Uterus (tissue), 4 donors: ENCODE data around the gene MAP4K4. TPM values are rescaled to one million over a fixed set of nuclear protein-coding genes. Genes with fewer than 3 reads are reported as not detected.

ENCODE experiments used
- DNase-seq, 2 donors: peaks; one replicate each; pipeline ENCODE4 v3.0.0-alpha.2; 2019 to 2020
- H3K27ac ChIP-seq, 2 donors: fragments of 200-600 bp; sonication (generic); 1 replicate in 1 of 2; 2 replicates in 1 of 2; pipeline ENCODE4 v1.5.1; 2016 to 2018
- H3K27me3 ChIP-seq, 2 donors: fragments of 200-600 bp; sonication (generic); one replicate each; pipeline ENCODE4 v1.5.1; 2018 to 2019; ENCODE audit warnings: control low read depth in 1 of 2
- H3K36me3 ChIP-seq, 2 donors: fragments of 200-600 bp; sonication (generic); one replicate each; pipeline ENCODE4 v1.5.1; 2019; ENCODE audit warnings: control low read depth in 1 of 2
- H3K4me1 ChIP-seq, 2 donors: fragments of 200-600 bp; sonication (generic); one replicate each; pipeline ENCODE4 v1.5.1; 2018 to 2019; ENCODE audit warnings: control low read depth in 1 of 2
- H3K4me3 ChIP-seq, 2 donors: fragments of 200-600 bp; sonication (generic); 1 replicate in 1 of 2; 2 replicates in 1 of 2; pipeline ENCODE4 v1.5.1; 2018 to 2019; ENCODE audit warnings: mild to moderate bottlenecking in 1 of 2
- H3K9me3 ChIP-seq, 2 donors: fragments of 200-600 bp; sonication (generic); one replicate each; pipeline ENCODE4 v1.5.1; 2019; ENCODE audit warnings: control low read depth in 1 of 2
- CTCF ChIP-seq, 4 experiments: fragments of 200-600 bp in 2 of 4; fragments of 450-650 bp in 2 of 4; sonication (generic) in 2 of 4; IDR thresholded peaks; one replicate each; pipeline ENCODE4 v1.5.1; 2016 to 2019; ENCODE audit warnings: antibody characterized with exemption in 4 of 4, mild to moderate bottlenecking in 2 of 4, moderate library complexity in 1 of 4
- POLR2A ChIP-seq, 2 donors: fragments of 450-650 bp; IDR thresholded peaks; one replicate each; pipeline ENCODE4 v1.6.1; 2016; ENCODE audit warnings: antibody characterized with exemption in 2 of 2, mild to moderate bottlenecking in 1 of 2, moderate library complexity in 1 of 2
- intact Hi-C: fragments of 100-400 bp; cut with DNase I; formaldehyde crosslinking; loops from one replicate; pipeline ENCODE4 v1.15.1; 2023; ENCODE audit warnings: low total_unique reads
- total RNA-seq, 4 donors: library from RNA; depleted of rRNA in 3 of 4; stranded (reverse); fragments of >200 nt in 3 of 4; gene quantifications; one replicate each; pipeline versions ENCODE4 v1.1.0 to v1.2.4, GENCODE V29; 2014 to 2023
- donor health status: DM: yes; HTN: yes; CAD: no.

The MAP4K4 gene
- total RNA-seq, 4 donors from 2014 or later = 17.9 to 87.2 (median 55.4) TPM

- no peaks in the 10 kb centered on the region for H3K27me3 ChIP-seq
- no peaks in the 10 kb centered on the region for H3K36me3 ChIP-seq
- H3K4me3 ChIP-seq = no peak overlapping the region
- DNase-seq = no peak
- H3K9me3 ChIP-seq = no peaks in the 10 kb centered on the region
- intact Hi-C loops = no loop called here
- no peak for TF ChIP-seq CTCF (IDR thresholded peaks at IDR 0.05)
- TF ChIP-seq POLR2A (IDR thresholded peaks at IDR 0.05) = no peak
- peak overlapping the region in 1 of 2 donors; percentile 64 for H3K27ac ChIP-seq
- peaks cover 0 to 7% of the 10 kb centered on the region in 2 donors for H3K4me1 ChIP-seq
Observed at GRCh38 chr2:101753720-101754490, 56.4 kb downstream of the MAP4K4 start.

- intact Hi-C loops = no loop called here
- DNase-seq = no peak
- Histone ChIP-seq H3K4me3 (no peak overlapping the region), H3K4me1 (peaks cover 0 to 7% of the 10 kb centered on the region in 2 donors), H3K27me3 (no peaks in the 10 kb centered on the region), H3K36me3 (no peaks in the 10 kb centered on the region), H3K27ac (peak overlapping the region; percentile 3 to 64), H3K9me3 (no peaks in the 10 kb centered on the region)
- no peak for TF ChIP-seq POLR2A (IDR thresholded peaks at IDR 0.05)
- no peak for TF ChIP-seq CTCF (IDR thresholded peaks at IDR 0.05)
Observed at GRCh38 chr2:101754618-101755017, 57.1 kb downstream of the MAP4K4 start.

DNA sequence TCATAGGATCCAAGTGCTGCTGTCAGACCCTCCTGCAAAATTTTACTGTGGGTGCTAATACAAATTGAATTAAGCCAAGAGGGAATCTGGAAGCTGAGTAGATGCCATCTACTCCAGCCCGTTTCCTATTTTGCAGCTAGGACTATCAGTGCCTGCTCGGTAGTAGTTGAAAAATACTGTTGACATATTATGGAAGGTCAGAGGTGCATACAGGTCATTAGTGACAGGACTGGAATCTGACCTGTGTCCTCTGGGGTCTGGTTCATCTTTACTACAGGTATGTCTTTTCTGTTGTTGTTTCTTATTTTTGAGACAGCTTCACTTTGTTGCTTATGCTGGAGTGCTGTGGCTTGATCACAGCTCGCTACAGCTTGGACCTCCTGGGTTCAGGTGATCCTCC, 58.8 kb downstream of the MAP4K4 start:
- Histone ChIP-seq H3K4me1 (peaks cover 0 to 7% of the 10 kb centered on the region in 2 donors), H3K9me3 (no peaks in the 10 kb centered on the region), H3K36me3 (no peaks in the 10 kb centered on the region), H3K27ac (no peak overlapping the region), H3K27me3 (no peaks in the 10 kb centered on the region), H3K4me3 (no peak overlapping the region)
- TF ChIP-seq CTCF (IDR thresholded peaks at IDR 0.05) (no peak), POLR2A (IDR thresholded peaks at IDR 0.05) (no peak)
- intact Hi-C loops = no loop called here
- DNase-seq = no peak

DNA sequence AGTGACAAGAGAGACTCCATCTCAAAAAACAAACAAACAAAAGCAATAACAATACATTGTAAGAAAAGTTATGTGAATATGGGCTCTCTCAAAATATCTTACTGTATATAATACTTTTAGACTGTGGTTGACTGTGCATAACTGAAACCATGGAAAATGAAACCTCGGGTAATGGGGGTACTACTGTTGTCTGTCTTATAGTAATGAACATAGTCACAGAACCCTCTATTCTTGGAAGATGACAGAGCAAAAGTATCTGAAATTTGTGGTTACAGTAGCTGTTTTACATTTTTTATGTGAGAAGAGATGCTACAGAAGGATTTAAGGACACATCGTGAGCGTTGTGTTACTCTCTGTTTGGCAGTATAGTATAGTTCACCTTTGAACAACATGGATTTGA, 60.5 kb downstream of the MAP4K4 start:
- TF ChIP-seq CTCF (IDR thresholded peaks at IDR 0.05) (no peak), POLR2A (IDR thresholded peaks at IDR 0.05) (no peak)
- intact Hi-C loops = no loop called here
- Histone ChIP-seq H3K27me3 (no peaks in the 10 kb centered on the region), H3K27ac (peak overlapping the region in 1 of 2 donors; percentile 78), H3K4me1 (peaks cover 0 to 10% of the 10 kb centered on the region in 2 donors), H3K4me3 (no peak overlapping the region), H3K36me3 (no peaks in the 10 kb centered on the region), H3K9me3 (no peaks in the 10 kb centered on the region)
- no peak for DNase-seq

DNA sequence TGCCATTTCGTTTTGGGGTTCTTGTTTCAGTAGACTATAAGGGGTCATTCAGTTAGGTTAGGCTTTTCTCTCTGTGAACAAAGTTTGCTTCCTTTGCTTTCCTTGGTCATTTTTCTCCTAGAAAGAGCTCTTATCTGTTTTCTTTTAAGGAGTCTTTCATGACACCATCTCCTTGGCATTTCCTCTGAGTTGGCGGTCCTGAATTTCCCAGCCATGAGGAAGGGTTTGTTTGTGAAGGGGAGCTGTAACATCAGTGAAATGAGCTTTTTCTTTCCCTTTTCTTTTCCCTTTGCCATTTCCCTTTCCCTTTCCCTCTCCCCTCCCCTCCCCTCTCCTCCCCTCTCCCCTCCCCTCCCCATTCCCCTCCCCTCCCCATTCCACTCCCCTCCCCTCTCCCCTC, 61.7 kb downstream of the MAP4K4 start:
- H3K27me3 ChIP-seq = no peaks in the 10 kb centered on the region
- H3K36me3 ChIP-seq = no peaks in the 10 kb centered on the region
- H3K9me3 ChIP-seq = no peaks in the 10 kb centered on the region
- TF ChIP-seq CTCF (IDR thresholded peaks at IDR 0.05) (no peak), POLR2A (IDR thresholded peaks at IDR 0.05) (no peak)
- no peak overlapping the region for H3K4me3 ChIP-seq
- DNase-seq = peak; percentile 46 to 74
- peak overlapping the region; percentile 61 to 78 for H3K27ac ChIP-seq
- H3K4me1 ChIP-seq = peaks cover 0 to 10% of the 10 kb centered on the region in 2 donors
- intact Hi-C loops = no loop called here
